Mononuclear cell (primary cell): ENCODE data around the gene OR5H1. TPM values are rescaled to one million over a fixed set of nuclear protein-coding genes. Genes with fewer than 3 reads are reported as not detected.
"Not testable (repeated sequence)": the region's sequence is repeated elsewhere in the genome, so short reads cannot be mapped to it uniquely, and the experiment has no call there.

Experiments
- H3K27me3 ChIP-seq: 2 replicates; pipeline ENCODE4 v1.6.0; 2011; ENCODE audit warnings: low read length, control low read depth; ENCODE audit not compliant: insufficient read depth
- H3K4me1 ChIP-seq: 2 replicates; pipeline ENCODE4 v1.5.1; 2011; ENCODE audit warnings: mild to moderate bottlenecking, low read length, control low read depth; ENCODE audit not compliant: insufficient read depth
- H3K4me3 ChIP-seq: 2 replicates; pipeline ENCODE4 v1.5.1; 2011; ENCODE audit warnings: mild to moderate bottlenecking, low read length, moderate library complexity
- H3K9me3 ChIP-seq: 2 replicates; pipeline ENCODE4 v1.5.1; 2011; ENCODE audit warnings: low read depth, mild to moderate bottlenecking, control low read depth, low read length
- total RNA-seq: library from RNA; depleted of rRNA; stranded (reverse); fragments of >200 nt; gene quantifications from one replicate; pipeline ENCODE4 v1.2.3, GENCODE V29; 2012

Gene OR5H1
- total RNA-seq = not detected

DNA sequence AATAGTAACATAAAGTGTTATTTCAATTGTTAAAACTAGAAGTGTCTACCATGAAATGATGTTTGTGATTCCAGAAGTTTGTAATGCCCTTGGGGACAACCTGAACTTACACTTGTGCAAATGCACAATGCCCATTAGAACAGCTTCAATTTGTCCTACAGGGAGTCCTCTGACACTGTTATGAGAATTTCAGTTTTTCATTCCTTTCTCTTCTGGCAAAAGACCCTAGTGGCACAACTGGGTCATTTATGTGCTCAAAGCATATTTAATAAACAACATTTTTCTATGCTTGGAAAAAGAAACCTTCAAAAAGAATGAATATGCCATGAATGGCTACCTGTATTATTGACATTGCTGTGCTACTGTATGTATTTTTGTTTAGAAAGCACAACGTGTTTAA is at the start of gene OR5H1:
Gene OR5H1 (plus strand): TSS at position 301 of the 400 bp plus-strand sequence. CDS start 1,977 bp downstream, outside the sequence.
- no peaks in the 10 kb centered on the region for H3K9me3 ChIP-seq
- H3K4me1 ChIP-seq = no peaks in the 10 kb centered on the region
- no peak within 1 kb of the TSS for H3K4me3 ChIP-seq

DNA sequence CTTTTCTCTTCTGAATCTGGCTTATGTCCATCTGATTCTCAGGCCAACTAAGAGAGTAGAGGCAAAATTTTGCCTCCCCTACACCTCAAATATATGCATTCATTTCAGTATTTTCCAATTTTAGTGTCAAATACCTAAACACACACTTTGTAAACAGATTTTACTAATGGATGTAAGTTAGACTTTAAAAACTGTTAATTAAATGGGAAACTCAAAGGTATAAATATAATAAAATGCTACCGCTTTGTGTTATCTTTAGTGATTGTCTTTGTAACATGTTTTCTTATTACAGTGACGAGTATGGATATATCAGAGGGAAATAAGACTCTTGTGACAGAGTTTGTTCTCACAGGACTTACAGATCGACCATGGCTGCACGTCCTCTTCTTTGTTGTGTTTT is 43.6 kb upstream of the OR5H1 start, which contains the start of gene OR5AC2:
Gene OR5AC2 (plus strand): TSS at position 301 of the 400 bp plus-strand sequence. CDS start 0 bp downstream, at position 301.
- no peaks in the 10 kb centered on the region for H3K4me1 ChIP-seq
- no peaks in the 10 kb centered on the region for H3K27me3 ChIP-seq
- H3K4me3 ChIP-seq = no peak within 1 kb of the TSS
- no peaks in the 10 kb centered on the region for H3K9me3 ChIP-seq

More for the DNA sequence above, at the start of gene OR5H1:
- H3K27me3 ChIP-seq = no peaks in the 10 kb centered on the region

DNA sequence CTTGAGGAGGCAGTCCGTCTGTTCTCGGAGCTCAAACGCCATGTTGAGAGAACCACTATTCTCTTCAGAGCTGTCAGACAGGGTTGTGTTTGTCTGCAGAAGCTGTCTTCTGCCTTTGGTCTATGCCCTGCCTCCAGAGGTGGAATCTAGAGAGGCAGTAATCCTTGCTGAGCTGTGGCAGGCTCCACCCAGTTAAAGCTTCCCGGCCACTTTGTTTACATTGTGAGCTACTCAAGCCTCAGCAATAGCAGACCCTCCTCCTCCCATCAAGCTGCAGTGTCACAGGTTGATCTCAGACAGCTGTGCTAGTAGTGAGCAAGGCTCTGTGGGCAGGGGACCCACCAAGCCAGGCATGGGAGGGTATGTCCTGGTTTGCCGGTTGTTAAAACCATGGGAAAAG is 34.6 kb upstream of the OR5H1 start:
- H3K27me3 ChIP-seq = no peaks in the 10 kb centered on the region
- H3K9me3 ChIP-seq = no peaks in the 10 kb centered on the region
- H3K4me1 ChIP-seq = no peaks in the 10 kb centered on the region
- H3K4me3 ChIP-seq = no peak overlapping the region

DNA sequence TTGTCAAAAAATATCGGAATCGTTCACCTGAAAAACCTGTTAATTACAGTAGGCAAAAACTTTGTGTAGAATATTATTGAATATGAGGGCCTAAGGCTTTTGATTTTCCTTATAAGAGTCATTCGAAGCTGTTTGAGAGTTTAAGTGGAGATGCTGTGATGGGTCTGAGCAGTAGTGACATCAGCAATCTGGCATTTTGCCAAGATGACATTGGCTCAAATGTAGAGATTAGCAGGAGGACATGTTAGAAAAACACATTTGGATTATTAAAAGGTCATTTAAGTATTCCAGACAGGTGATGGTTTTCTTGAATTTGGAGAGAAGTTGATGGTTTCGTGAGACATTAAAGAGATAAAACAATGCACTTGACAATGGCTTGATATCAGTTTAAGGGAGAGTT is 30.7 kb upstream of the OR5H1 start:
- Histone ChIP-seq H3K4me3 (no peak overlapping the region), H3K27me3 (no peaks in the 10 kb centered on the region), H3K4me1 (no peaks in the 10 kb centered on the region), H3K9me3 (no peaks in the 10 kb centered on the region)

- Histone ChIP-seq H3K27me3 (no peaks in the 10 kb centered on the region), H3K4me3 (no peak overlapping the region)
Observed at GRCh38 chr3:98108162-98108561, 22.4 kb upstream of the OR5H1 start.

GRCh38 chr3:98109807-98110549 is 20.5 kb upstream of the OR5H1 start:
- H3K27me3 ChIP-seq = no peaks in the 10 kb centered on the region
- H3K4me3 ChIP-seq = no peak overlapping the region
- H3K9me3 ChIP-seq = no peaks in the 10 kb centered on the region
- H3K4me1 ChIP-seq = no peaks in the 10 kb centered on the region

More at GRCh38 chr3:98108162-98108561, 22.4 kb upstream of the OR5H1 start:
- Histone ChIP-seq H3K9me3 (no peaks in the 10 kb centered on the region), H3K4me1 (no peaks in the 10 kb centered on the region)

DNA sequence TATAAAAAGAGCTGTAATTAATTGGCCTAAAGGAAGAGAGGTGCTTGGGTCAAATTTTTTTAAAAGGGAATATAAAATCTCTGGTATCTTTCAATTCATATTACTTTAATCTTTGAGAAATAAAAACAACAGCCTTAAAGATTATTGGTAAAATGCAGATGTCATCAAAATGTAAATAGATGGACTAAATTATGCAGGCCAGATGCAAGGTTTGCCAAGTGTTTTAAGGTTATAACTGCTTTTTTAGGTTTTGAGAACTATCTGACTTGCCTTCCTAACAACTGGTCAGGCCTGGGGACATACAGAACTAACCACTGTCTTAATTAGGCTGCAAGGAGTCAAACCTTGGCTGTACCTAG is 20.0 kb upstream of the OR5H1 start:
- Histone ChIP-seq H3K27me3 (no peaks in the 10 kb centered on the region), H3K4me1 (no peaks in the 10 kb centered on the region), H3K4me3 (no peak overlapping the region), H3K9me3 (no peaks in the 10 kb centered on the region)

- Histone ChIP-seq H3K9me3 (no peaks in the 10 kb centered on the region), H3K4me1 (no peaks in the 10 kb centered on the region), H3K4me3 (no peak overlapping the region), H3K27me3 (peaks cover 3% of the 10 kb centered on the region)
Observed at GRCh38 chr3:98114264-98114663, 16.3 kb upstream of the OR5H1 start.

DNA sequence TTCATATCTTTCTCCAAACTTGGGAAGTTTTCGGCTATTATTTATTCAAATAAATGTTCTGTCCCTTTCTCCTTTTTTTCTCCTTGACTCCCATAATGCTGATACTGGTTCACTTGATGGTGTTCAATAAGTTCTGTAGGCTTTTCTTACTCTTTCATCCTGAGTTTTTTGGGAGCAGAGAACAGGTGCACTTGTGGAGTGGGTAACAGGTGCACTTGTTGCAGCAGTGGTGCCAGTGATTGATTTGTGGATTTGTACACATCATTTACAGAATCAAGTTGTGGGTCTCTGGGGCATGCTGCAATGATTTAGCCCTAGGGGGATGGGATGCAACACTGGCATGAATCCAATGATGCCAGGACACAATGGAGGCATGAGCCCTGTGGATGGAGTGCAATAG is 14.8 kb upstream of the OR5H1 start:
- Histone ChIP-seq H3K9me3 (no peaks in the 10 kb centered on the region), H3K4me3 (no peak overlapping the region), H3K4me1 (no peaks in the 10 kb centered on the region), H3K27me3 (peaks cover 3% of the 10 kb centered on the region)

DNA sequence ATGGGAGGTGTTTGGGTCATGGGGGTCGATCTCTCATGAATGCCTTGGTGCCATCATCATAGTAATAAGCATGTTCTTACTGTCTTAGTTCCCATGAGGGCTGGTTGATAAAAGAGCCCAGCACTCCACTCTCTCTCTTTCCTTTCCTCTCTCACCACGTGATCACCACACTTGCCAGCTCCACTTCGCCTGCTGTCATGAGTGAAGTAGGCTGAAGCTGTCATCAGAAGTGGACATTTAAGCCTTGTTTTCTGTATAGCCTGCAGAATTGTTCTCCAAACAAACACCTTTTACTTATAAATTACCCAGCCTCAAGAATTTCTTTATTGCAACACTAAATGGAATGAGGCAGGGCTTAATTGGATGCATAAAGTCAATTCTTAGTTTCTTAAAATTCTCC is 6.1 kb downstream of the OR5H1 start:
- Histone ChIP-seq H3K9me3 (no peaks in the 10 kb centered on the region), H3K4me3 (no peak overlapping the region), H3K4me1 (no peaks in the 10 kb centered on the region), H3K27me3 (no peaks in the 10 kb centered on the region)

- not testable (repeated sequence) for H3K27me3 ChIP-seq, H3K9me3 ChIP-seq, H3K4me3 ChIP-seq, H3K4me1 ChIP-seq
Observed at GRCh38 chr3:98137826-98138557, 7.5 kb downstream of the OR5H1 start.

GRCh38 chr3:98140531-98140930 is 10.0 kb downstream of the OR5H1 start:
- H3K4me1 ChIP-seq = no peaks in the 10 kb centered on the region
- H3K9me3 ChIP-seq = no peaks in the 10 kb centered on the region
- no peak overlapping the region for H3K4me3 ChIP-seq
- no peaks in the 10 kb centered on the region for H3K27me3 ChIP-seq

DNA sequence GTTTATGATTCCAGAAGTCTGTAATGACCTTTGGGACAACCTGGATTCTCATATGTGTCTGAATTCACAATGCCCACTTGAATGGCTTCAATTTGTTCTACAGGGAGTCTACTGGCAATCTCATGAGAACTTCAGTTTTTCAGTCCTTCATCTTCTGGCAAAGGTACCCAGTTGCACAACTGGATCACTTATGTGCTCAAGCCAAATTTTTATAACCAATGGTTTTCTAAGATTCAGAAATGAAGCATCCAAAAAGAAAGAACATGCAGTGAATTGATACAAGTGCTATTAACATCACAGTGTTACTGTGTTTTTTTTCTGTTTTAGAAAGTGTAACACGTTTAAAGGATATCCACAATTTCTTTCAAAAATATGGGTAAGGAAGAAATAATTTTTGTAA is 16.7 kb downstream of the OR5H1 start, which contains the start of gene OR5H14:
Gene OR5H14 (plus strand): TSS at position 301 of the 400 bp plus-strand sequence. CDS start 1,907 bp downstream, outside the sequence.
- Histone ChIP-seq H3K27me3 (no peaks in the 10 kb centered on the region), H3K4me1 (no peaks in the 10 kb centered on the region), H3K9me3 (no peaks in the 10 kb centered on the region), H3K4me3 (no peak within 1 kb of the TSS)

GRCh38 chr3:98148751-98149150 is 18.2 kb downstream of the OR5H1 start:
- no peaks in the 10 kb centered on the region for H3K27me3 ChIP-seq
- no peaks in the 10 kb centered on the region for H3K4me1 ChIP-seq
- H3K9me3 ChIP-seq = no peaks in the 10 kb centered on the region
- no peak overlapping the region for H3K4me3 ChIP-seq

- H3K27me3 ChIP-seq, H3K4me3 ChIP-seq, H3K4me1 ChIP-seq, H3K9me3 ChIP-seq: not testable (repeated sequence)
Observed at GRCh38 chr3:98149456-98149855, 18.9 kb downstream of the OR5H1 start.
